Vagina (tissue), 2 donors: Measurements from ENCODE around the gene RAG2.

Experiments used
- POLR2A ChIP-seq, 2 donors: fragments of 450-650 bp; IDR thresholded peaks; one replicate each; pipeline ENCODE4 v1.6.1; 2017; ENCODE audit warnings: antibody characterized with exemption in 2 of 2, mild to moderate bottlenecking in 2 of 2, moderate library complexity in 2 of 2
- POLR2AphosphoS5 ChIP-seq, 2 donors: sonication (generic); formaldehyde crosslinking; IDR thresholded peaks; one replicate each; pipeline ENCODE4 v1.9.0; 2017; ENCODE audit warnings: antibody characterized with exemption in 2 of 2, mild to moderate bottlenecking in 2 of 2, low read depth in 1 of 2; ENCODE audit not compliant: insufficient read depth in 1 of 2
- TF ChIP-seq, protein P1 (sequence below), 3 experiments: fragments of 450-650 bp in 2 of 3; fragments of 200-600 bp in 1 of 3; sonication (generic) in 1 of 3; IDR thresholded peaks; one replicate each; pipeline ENCODE4 v1.5.1; 2017 to 2019; ENCODE audit warnings: antibody characterized with exemption in 3 of 3, mild to moderate bottlenecking in 2 of 3, moderate library complexity in 2 of 3

DNA sequence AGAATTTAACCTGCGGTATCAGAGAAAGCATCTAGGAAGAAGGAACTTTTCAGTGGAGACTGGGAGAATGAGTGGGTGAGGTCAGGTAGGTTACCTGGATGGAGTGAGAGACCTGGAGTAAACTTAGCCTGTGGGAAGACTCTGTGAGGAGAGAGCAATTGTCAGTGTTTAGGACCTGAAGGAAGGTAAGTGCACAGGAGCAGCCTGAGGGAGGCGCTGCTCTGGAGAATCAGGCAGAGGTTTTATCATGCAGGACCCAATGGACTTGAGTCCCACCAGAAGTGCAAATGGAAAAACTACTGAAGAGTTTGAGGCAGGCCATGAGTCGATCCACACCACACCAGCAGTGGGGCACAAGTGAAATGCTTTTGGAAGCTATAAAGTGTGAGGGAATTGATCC, 14.4 kb downstream of the RAG2 start:
- no peak for TF ChIP-seq POLR2AphosphoS5 (IDR thresholded peaks at IDR 0.05; ENCODE audit: insufficient read depth in 1 of 2, low read depth in 1 of 2)
- TF ChIP-seq, protein P1, sequence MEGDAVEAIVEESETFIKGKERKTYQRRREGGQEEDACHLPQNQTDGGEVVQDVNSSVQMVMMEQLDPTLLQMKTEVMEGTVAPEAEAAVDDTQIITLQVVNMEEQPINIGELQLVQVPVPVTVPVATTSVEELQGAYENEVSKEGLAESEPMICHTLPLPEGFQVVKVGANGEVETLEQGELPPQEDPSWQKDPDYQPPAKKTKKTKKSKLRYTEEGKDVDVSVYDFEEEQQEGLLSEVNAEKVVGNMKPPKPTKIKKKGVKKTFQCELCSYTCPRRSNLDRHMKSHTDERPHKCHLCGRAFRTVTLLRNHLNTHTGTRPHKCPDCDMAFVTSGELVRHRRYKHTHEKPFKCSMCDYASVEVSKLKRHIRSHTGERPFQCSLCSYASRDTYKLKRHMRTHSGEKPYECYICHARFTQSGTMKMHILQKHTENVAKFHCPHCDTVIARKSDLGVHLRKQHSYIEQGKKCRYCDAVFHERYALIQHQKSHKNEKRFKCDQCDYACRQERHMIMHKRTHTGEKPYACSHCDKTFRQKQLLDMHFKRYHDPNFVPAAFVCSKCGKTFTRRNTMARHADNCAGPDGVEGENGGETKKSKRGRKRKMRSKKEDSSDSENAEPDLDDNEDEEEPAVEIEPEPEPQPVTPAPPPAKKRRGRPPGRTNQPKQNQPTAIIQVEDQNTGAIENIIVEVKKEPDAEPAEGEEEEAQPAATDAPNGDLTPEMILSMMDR (IDR thresholded peaks at IDR 0.05) = no peak
- TF ChIP-seq POLR2A (IDR thresholded peaks at IDR 0.05) = no peak
